LNCaP clone FGC (cell line): ENCODE results near the gene PPP1R1A.

Experiments
- DNase-seq: peaks from one replicate; pipeline ENCODE4 v3.0.0-alpha.2; 2011; ENCODE audit warnings: low read depth
- H3K4me3 ChIP-seq: 2 replicates; pipeline ENCODE4 v1.5.1; 2011; ENCODE audit warnings: mild to moderate bottlenecking, low read depth, low read length, control low read depth
- CTCF ChIP-seq: IDR thresholded peaks from 2 replicates; pipeline ENCODE4 v1.5.1; 2012; ENCODE audit warnings: mild to moderate bottlenecking; ENCODE audit not compliant: control insufficient read depth, insufficient read depth; ENCODE audit errors: extremely low read depth

Gene PPP1R1A

GRCh38 chr12:54565310-54565985 lies 23.0 kb downstream of the PPP1R1A start:
- no peak overlapping the region for H3K4me3 ChIP-seq
- no peak for DNase-seq
- no peak for TF ChIP-seq CTCF

- no peak overlapping the region for H3K4me3 ChIP-seq
- no peak for DNase-seq
- no peak for TF ChIP-seq CTCF
Observed at GRCh38 chr12:54564768-54565167, 23.7 kb downstream of the PPP1R1A start.

GRCh38 chr12:54563787-54564186 lies 24.7 kb downstream of the PPP1R1A start:
- TF ChIP-seq CTCF: no peak
- no peak overlapping the region for H3K4me3 ChIP-seq
- no peak for DNase-seq

GRCh38 chr12:54562750-54563356 lies 25.6 kb downstream of the PPP1R1A start:
- TF ChIP-seq CTCF: no peak
- no peak overlapping the region for H3K4me3 ChIP-seq
- peak; percentile 76 for DNase-seq

GRCh38 chr12:54561164-54561563 lies 27.3 kb downstream of the PPP1R1A start:
- no peak for DNase-seq
- no peak overlapping the region for H3K4me3 ChIP-seq
- no peak for TF ChIP-seq CTCF

- DNase-seq: no peak
- no peak for TF ChIP-seq CTCF
- H3K4me3 ChIP-seq: no peak overlapping the region
Observed at GRCh38 chr12:54560374-54560858, 28.0 kb downstream of the PPP1R1A start.
